Measurements from ENCODE around the gene USP1. TPM values are rescaled to one million over a fixed set of nuclear protein-coding genes. Genes with fewer than 3 reads are reported as not detected.

The USP1 gene
- total RNA-seq, 1 experiment from 2014 or later: 37.4 TPM

- ATAC-seq (no peak), DNase-seq (ENCODE audit: low spot score) (no peak)
- ChIA-PET POLR2A (no interaction called here), CTCF (no interaction called here)
- no peaks in the 10 kb centered on the region for H3K27me3 Mint-ChIP-seq (ENCODE audit: low read depth)
- H3K4me3 Mint-ChIP-seq: peak overlapping the region; percentile 85
- peaks cover 41% of the 10 kb centered on the region for H3K36me3 Mint-ChIP-seq
- H3K27ac Mint-ChIP-seq: no peak overlapping the region
- peaks cover 25% of the 10 kb centered on the region for H3K4me1 Mint-ChIP-seq
- no peaks in the 10 kb centered on the region for H3K9me3 Mint-ChIP-seq
- TF ChIP-seq ATF1 (CRISPR knock-in tag; IDR thresholded peaks at IDR 0.05) (no peak), EMX1 (CRISPR knock-in tag; IDR thresholded peaks at IDR 0.05) (no peak)
Measured at GRCh38 chr1:62439652-62440371, 3.0 kb downstream of the USP1 start.

DNA sequence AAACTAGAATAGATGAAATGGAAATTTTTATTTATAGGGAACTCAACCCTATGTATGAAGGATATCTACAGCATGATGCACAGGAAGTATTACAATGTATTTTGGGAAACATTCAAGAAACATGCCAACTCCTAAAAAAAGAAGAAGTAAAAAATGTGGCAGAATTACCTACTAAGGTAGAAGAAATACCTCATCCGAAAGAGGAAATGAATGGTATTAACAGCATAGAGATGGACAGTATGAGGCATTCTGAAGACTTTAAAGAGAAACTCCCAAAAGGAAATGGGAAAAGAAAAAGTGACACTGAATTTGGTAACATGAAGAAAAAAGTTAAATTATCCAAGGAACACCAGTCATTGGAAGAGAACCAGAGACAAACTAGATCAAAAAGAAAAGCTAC is 7.9 kb downstream of the USP1 start:
- Mint-ChIP-seq H3K27me3 (ENCODE audit: low read depth) (no peaks in the 10 kb centered on the region), H3K9me3 (no peaks in the 10 kb centered on the region), H3K36me3 (peaks cover 88% of the 10 kb centered on the region), H3K4me1 (peaks cover 4% of the 10 kb centered on the region), H3K27ac (no peak overlapping the region), H3K4me3 (no peak overlapping the region)
- TF ChIP-seq IRF1 (CRISPR knock-in tag; IDR thresholded peaks at IDR 0.05): no peak
- ChIA-PET CTCF (no interaction called here), POLR2A (no interaction called here)
- ATAC-seq: no peak
- DNase-seq (ENCODE audit: low spot score): no peak

GRCh38 chr1:62448221-62448933 is 11.5 kb downstream of the USP1 start:
- Mint-ChIP-seq H3K27ac (no peak overlapping the region), H3K27me3 (ENCODE audit: low read depth) (no peaks in the 10 kb centered on the region), H3K4me1 (no peaks in the 10 kb centered on the region), H3K36me3 (peaks cover 91% of the 10 kb centered on the region), H3K9me3 (no peaks in the 10 kb centered on the region), H3K4me3 (no peak overlapping the region)
- DNase-seq (ENCODE audit: low spot score) (no peak), ATAC-seq (no peak)
- CTCF ChIA-PET: no interaction called here
- POLR2A ChIA-PET: no interaction called here
- TF ChIP-seq ZNF232 (CRISPR knock-in tag; IDR thresholded peaks at IDR 0.05) (no peak), CREM (CRISPR knock-in tag; IDR thresholded peaks at IDR 0.05) (no peak), ETV6 (CRISPR knock-in tag; IDR thresholded peaks at IDR 0.05) (no peak), HMGXB4 (CRISPR knock-in tag; IDR thresholded peaks at IDR 0.05) (no peak), NR2C2 (CRISPR knock-in tag; IDR thresholded peaks at IDR 0.05) (no peak), NR3C1 (CRISPR knock-in tag; conservative IDR thresholded peaks at IDR 0.05; ENCODE audit: low read depth) (no peak), IRF1 (CRISPR knock-in tag; IDR thresholded peaks at IDR 0.05) (no peak), TCF7 (CRISPR knock-in tag; IDR thresholded peaks at IDR 0.05; ENCODE audit: low read depth) (no peak), STAT6 (CRISPR knock-in tag; conservative IDR thresholded peaks at IDR 0.05; ENCODE audit: low read depth) (no peak), GTF2I (CRISPR knock-in tag; conservative IDR thresholded peaks at IDR 0.05) (no peak)
- TF ChIP-seq, protein P1, sequence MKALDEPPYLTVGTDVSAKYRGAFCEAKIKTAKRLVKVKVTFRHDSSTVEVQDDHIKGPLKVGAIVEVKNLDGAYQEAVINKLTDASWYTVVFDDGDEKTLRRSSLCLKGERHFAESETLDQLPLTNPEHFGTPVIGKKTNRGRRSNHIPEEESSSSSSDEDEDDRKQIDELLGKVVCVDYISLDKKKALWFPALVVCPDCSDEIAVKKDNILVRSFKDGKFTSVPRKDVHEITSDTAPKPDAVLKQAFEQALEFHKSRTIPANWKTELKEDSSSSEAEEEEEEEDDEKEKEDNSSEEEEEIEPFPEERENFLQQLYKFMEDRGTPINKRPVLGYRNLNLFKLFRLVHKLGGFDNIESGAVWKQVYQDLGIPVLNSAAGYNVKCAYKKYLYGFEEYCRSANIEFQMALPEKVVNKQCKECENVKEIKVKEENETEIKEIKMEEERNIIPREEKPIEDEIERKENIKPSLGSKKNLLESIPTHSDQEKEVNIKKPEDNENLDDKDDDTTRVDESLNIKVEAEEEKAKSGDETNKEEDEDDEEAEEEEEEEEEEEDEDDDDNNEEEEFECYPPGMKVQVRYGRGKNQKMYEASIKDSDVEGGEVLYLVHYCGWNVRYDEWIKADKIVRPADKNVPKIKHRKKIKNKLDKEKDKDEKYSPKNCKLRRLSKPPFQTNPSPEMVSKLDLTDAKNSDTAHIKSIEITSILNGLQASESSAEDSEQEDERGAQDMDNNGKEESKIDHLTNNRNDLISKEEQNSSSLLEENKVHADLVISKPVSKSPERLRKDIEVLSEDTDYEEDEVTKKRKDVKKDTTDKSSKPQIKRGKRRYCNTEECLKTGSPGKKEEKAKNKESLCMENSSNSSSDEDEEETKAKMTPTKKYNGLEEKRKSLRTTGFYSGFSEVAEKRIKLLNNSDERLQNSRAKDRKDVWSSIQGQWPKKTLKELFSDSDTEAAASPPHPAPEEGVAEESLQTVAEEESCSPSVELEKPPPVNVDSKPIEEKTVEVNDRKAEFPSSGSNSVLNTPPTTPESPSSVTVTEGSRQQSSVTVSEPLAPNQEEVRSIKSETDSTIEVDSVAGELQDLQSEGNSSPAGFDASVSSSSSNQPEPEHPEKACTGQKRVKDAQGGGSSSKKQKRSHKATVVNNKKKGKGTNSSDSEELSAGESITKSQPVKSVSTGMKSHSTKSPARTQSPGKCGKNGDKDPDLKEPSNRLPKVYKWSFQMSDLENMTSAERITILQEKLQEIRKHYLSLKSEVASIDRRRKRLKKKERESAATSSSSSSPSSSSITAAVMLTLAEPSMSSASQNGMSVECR (CRISPR knock-in tag; IDR thresholded peaks at IDR 0.05; ENCODE audit: borderline replicate concordance): no peak
- TF ChIP-seq, protein P2, sequence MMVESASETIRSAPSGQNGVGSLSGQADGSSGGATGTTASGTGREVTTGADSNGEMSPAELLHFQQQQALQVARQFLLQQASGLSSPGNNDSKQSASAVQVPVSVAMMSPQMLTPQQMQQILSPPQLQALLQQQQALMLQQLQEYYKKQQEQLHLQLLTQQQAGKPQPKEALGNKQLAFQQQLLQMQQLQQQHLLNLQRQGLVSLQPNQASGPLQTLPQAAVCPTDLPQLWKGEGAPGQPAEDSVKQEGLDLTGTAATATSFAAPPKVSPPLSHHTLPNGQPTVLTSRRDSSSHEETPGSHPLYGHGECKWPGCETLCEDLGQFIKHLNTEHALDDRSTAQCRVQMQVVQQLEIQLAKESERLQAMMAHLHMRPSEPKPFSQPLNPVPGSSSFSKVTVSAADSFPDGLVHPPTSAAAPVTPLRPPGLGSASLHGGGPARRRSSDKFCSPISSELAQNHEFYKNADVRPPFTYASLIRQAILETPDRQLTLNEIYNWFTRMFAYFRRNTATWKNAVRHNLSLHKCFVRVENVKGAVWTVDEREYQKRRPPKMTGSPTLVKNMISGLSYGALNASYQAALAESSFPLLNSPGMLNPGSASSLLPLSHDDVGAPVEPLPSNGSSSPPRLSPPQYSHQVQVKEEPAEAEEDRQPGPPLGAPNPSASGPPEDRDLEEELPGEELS (CRISPR knock-in tag; IDR thresholded peaks at IDR 0.05): no peak
- TF ChIP-seq, protein P3, sequence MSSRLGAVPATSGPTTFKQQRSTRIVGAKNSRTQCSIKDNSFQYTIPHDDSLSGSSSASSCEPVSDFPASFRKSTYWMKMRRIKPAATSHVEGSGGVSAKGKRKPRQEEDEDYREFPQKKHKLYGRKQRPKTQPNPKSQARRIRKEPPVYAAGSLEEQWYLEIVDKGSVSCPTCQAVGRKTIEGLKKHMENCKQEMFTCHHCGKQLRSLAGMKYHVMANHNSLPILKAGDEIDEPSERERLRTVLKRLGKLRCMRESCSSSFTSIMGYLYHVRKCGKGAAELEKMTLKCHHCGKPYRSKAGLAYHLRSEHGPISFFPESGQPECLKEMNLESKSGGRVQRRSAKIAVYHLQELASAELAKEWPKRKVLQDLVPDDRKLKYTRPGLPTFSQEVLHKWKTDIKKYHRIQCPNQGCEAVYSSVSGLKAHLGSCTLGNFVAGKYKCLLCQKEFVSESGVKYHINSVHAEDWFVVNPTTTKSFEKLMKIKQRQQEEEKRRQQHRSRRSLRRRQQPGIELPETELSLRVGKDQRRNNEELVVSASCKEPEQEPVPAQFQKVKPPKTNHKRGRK (CRISPR knock-in tag; IDR thresholded peaks at IDR 0.05; ENCODE audit: borderline replicate concordance): no peak

All from WTC11 (cell line).